Smooth muscle cell (in vitro differentiated cells): ENCODE results near the gene UQCC2. TPM values are rescaled to one million over a fixed set of nuclear protein-coding genes. Genes with fewer than 3 reads are reported as not detected.

Experiments used
- DNase-seq: peaks from one replicate; lab custom pipeline; 2025; ENCODE audit not compliant: unreplicated experiment; lab: John Stamatoyannopoulos, UW
- H2AFZ ChIP-seq: fragments of 200-600 bp; sonication (generic); 2 replicates; pipeline ENCODE4 v1.6.0; 2016; ENCODE audit warnings: antibody characterized with exemption, low read depth, mild to moderate bottlenecking
- H3F3A ChIP-seq: fragments of 200-600 bp; sonication (generic); 2 replicates; pipeline ENCODE4 v1.6.0; 2017; ENCODE audit warnings: antibody characterized with exemption, low read depth
- H3K27ac ChIP-seq: fragments of 200-600 bp; sonication (generic); 2 replicates; pipeline ENCODE4 v1.5.1; 2016; ENCODE audit warnings: low read depth, mild to moderate bottlenecking
- H3K27me3 ChIP-seq: fragments of 200-600 bp; sonication (generic); 2 replicates; pipeline ENCODE4 v1.6.1; 2016; ENCODE audit warnings: low read depth, mild to moderate bottlenecking
- H3K36me3 ChIP-seq: fragments of 200-600 bp; sonication (generic); 2 replicates; pipeline ENCODE4 v1.5.1; 2016; ENCODE audit warnings: low read depth
- H3K4me1 ChIP-seq: fragments of 200-600 bp; sonication (generic); 2 replicates; pipeline ENCODE4 v1.5.1; 2016; ENCODE audit warnings: low read depth
- H3K4me2 ChIP-seq: fragments of 200-600 bp; sonication (generic); 2 replicates; pipeline ENCODE4 v1.6.0; 2016; ENCODE audit warnings: mild to moderate bottlenecking
- H3K4me3 ChIP-seq: fragments of 200-600 bp; sonication (generic); 2 replicates; pipeline ENCODE4 v1.5.1; 2016; ENCODE audit warnings: mild to moderate bottlenecking
- H3K79me2 ChIP-seq: fragments of 200-600 bp; sonication (generic); 2 replicates; pipeline ENCODE4 v1.6.0; 2016; ENCODE audit warnings: low read depth, mild to moderate bottlenecking
- H3K9ac ChIP-seq: fragments of 200-600 bp; sonication (generic); 2 replicates; pipeline ENCODE4 v1.6.0; 2016; ENCODE audit warnings: low read depth
- H3K9me3 ChIP-seq: fragments of 200-600 bp; sonication (generic); replicated peaks from 2 replicates; pipeline ENCODE4 v1.5.1; 2016; ENCODE audit warnings: low read depth
- H4K20me1 ChIP-seq: fragments of 200-600 bp; sonication (generic); 2 replicates; pipeline ENCODE4 v1.6.0; 2016; ENCODE audit warnings: low read depth
- WGBS: methylation state at CpG from one replicate; pipeline ENCODE4 v1.1.7; 2016; ENCODE audit warnings: low lambda C conversion rate; 5-methylcytosine and 5-hydroxymethylcytosine counted together
- polyA plus RNA-seq: library from polyadenylated mRNA; unstranded; fragments of >200 nt; fragmentation: Nextera tagmentation; extraction: Ambion mirVana; gene quantifications from 2 replicates; pipeline ENCODE4 v1.2.1, GENCODE V29; 2016
- total RNA-seq: library from RNA; depleted of rRNA; stranded (reverse); fragments of >200 nt; gene quantifications from 2 replicates; pipeline ENCODE4 v1.2.3, GENCODE V29; 2014
- TF ChIP-seq, protein P1 (sequence below): fragments of 200-600 bp; sonication (generic); IDR thresholded peaks from 2 replicates; pipeline ENCODE4 v1.5.1; 2017; ENCODE audit warnings: borderline replicate concordance, mild to moderate bottlenecking, antibody characterized with exemption; ENCODE audit not compliant: insufficient read depth, poor library complexity, severe bottlenecking

UQCC2 gene
- total and polyA plus RNA-seq, 2 experiments from 2014 or later, result 67.3 to 208 TPM

DNA sequence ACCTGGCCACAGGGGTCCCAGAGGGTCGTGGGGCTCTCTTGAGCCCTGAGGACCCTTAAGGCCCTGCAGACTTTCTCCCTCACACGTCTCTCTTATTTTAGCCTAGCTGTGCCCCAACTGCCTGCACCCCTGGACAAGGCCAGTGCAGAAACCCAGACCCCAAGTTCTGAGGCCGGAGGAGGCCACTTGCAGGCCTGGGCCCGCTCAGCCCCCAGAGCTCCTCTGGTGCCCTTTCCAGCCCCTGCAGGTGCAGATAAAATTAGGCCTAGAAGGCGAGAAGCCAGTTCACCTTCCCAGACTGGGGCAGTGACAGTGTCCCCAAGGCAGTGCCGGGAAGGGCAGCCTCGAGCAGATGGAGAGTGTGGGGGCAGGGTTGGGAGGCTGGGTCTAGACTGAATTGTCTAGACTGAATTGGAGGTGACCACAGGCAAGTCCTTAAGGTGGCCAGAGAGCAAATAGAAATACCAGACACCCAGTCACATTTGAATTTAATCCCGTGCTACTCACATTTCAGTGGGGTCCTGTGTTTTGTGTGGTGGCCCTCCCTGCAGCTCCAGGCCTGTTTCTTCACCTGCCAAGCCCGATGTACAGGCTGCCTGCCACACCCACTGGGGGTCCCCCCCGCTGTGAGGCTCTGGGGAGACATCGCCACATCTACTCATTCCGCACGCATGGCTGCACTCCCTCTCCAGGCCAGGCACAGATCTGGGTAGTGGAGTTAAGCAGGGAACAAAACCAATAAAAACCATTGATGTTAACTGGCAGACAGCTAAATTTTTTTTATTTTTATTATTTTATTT lies 43.8 kb upstream of the UQCC2 start:
- Histone ChIP-seq H3F3A (no peaks in the 10 kb centered on the region), H3K27me3 (no peaks in the 10 kb centered on the region), H3K4me2 (no peak overlapping the region), H4K20me1 (no peaks in the 10 kb centered on the region), H3K27ac (no peak overlapping the region), H3K9me3 (no peaks in the 10 kb centered on the region), H2AFZ (no peak overlapping the region), H3K79me2 (no peaks in the 10 kb centered on the region), H3K4me1 (peaks cover 25% of the 10 kb centered on the region), H3K36me3 (no peaks in the 10 kb centered on the region), H3K9ac (no peak overlapping the region), H3K4me3 (no peak overlapping the region)
- TF ChIP-seq, protein P1, sequence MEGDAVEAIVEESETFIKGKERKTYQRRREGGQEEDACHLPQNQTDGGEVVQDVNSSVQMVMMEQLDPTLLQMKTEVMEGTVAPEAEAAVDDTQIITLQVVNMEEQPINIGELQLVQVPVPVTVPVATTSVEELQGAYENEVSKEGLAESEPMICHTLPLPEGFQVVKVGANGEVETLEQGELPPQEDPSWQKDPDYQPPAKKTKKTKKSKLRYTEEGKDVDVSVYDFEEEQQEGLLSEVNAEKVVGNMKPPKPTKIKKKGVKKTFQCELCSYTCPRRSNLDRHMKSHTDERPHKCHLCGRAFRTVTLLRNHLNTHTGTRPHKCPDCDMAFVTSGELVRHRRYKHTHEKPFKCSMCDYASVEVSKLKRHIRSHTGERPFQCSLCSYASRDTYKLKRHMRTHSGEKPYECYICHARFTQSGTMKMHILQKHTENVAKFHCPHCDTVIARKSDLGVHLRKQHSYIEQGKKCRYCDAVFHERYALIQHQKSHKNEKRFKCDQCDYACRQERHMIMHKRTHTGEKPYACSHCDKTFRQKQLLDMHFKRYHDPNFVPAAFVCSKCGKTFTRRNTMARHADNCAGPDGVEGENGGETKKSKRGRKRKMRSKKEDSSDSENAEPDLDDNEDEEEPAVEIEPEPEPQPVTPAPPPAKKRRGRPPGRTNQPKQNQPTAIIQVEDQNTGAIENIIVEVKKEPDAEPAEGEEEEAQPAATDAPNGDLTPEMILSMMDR, result no peak
- WGBS, result 83% methylated on average over 13 of the region's 13 CpGs
- no peak for DNase-seq

DNA sequence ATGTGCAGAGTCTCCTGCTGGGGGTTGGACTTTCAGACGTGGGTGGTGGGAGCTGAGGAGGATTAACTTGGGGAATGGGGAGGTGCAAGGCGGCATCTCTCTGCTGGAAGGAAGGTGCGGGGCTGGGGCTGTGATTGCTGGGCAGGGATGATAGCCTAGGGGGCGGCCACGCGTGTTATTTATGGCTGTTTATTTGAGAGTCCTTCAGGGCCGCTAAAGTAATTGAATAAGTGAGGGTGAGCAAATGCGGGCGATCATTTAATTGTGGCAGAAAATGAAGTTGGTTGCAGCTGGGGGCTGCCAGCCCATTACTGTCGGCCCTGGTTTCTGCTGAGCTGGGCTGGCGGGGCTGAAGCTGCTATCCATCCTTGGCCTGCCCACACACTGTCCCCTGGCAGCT lies 42.7 kb upstream of the UQCC2 start:
- H3K4me1 ChIP-seq, result peaks cover 26% of the 10 kb centered on the region
- H2AFZ ChIP-seq, result no peak overlapping the region
- H3F3A ChIP-seq, result no peaks in the 10 kb centered on the region
- H3K27me3 ChIP-seq, result no peaks in the 10 kb centered on the region
- WGBS, result 92% methylated on average over 11 of the region's 11 CpGs
- DNase-seq, result no peak
- no peak overlapping the region for H3K9ac ChIP-seq
- H3K4me2 ChIP-seq, result no peak overlapping the region
- H3K36me3 ChIP-seq, result no peaks in the 10 kb centered on the region
- TF ChIP-seq, protein P1, result no peak
- H4K20me1 ChIP-seq, result no peaks in the 10 kb centered on the region
- H3K79me2 ChIP-seq, result no peaks in the 10 kb centered on the region
- no peak overlapping the region for H3K4me3 ChIP-seq
- no peaks in the 10 kb centered on the region for H3K9me3 ChIP-seq
- H3K27ac ChIP-seq, result no peak overlapping the region

DNA sequence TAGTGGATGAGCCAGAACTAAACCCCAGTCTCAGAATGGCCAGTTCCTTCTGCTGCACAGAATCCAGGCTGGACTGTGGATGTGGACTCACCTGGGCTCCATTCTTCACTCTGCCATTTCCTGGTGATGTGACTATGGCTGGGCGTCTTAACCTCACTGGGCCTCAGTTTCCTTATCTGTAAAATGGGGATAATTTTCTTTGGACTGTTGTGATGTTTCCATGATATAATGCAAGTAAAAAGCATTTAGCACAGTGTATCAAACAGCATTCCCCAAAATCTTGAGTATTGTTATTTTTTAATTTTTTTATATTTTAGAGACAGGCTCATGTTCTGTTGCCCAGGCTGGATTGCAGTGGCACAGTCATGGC lies 41.1 kb upstream of the UQCC2 start:
- 96% methylated on average over 1 of the region's 1 CpG for WGBS
- H3K36me3 ChIP-seq, result no peaks in the 10 kb centered on the region
- H3K9ac ChIP-seq, result no peak overlapping the region
- H3K4me1 ChIP-seq, result peaks cover 33% of the 10 kb centered on the region
- H3K27ac ChIP-seq, result no peak overlapping the region
- H3K4me3 ChIP-seq, result no peak overlapping the region
- no peaks in the 10 kb centered on the region for H3F3A ChIP-seq
- TF ChIP-seq, protein P1, result no peak
- DNase-seq, result no peak
- H3K79me2 ChIP-seq, result no peaks in the 10 kb centered on the region
- no peaks in the 10 kb centered on the region for H3K9me3 ChIP-seq
- no peak overlapping the region for H3K4me2 ChIP-seq
- no peak overlapping the region for H2AFZ ChIP-seq
- no peaks in the 10 kb centered on the region for H4K20me1 ChIP-seq
- no peaks in the 10 kb centered on the region for H3K27me3 ChIP-seq
